ENCODE data around the gene SLC7A14. TPM values are rescaled to one million over a fixed set of nuclear protein-coding genes. Genes with fewer than 3 reads are reported as not detected.

SLC7A14 gene
- 0.06 and 0.20 TPM in 2 replicates for total RNA-seq

GRCh38 chr3:170585937-170586310 lies at the start of gene SLC7A14:
TSS of gene SLC7A14 (minus strand) at chr3:170586075. CDS start at chr3:170526936, 59,139 bp downstream.

GRCh38 chr3:170418422-170419398 lies 167.2 kb downstream of the SLC7A14 start, which contains the start of gene CLDN11:
TSS of gene CLDN11 (plus strand) at chr3:170418868. CDS start at chr3:170419067, 199 bp downstream.

Other genes starting within 250 kb of the SLC7A14 start
- gene SKIL, start 228.4 kb downstream of the SLC7A14 start, total RNA-seq: 10.4 and 14.6 TPM in 2 replicates
- gene CLDN11, start 167.2 kb downstream of the SLC7A14 start, total RNA-seq: 96.8 and 114 TPM in 2 replicates